Fibroblast of lung (primary cell): ENCODE data around the gene CARD6.

Experiments
- CTCF ChIP-seq, 2 donors: IDR thresholded peaks in 1 of 2; conservative IDR thresholded peaks in 1 of 2; 1 replicate in 1 of 2; 2 replicates in 1 of 2; pipeline ENCODE4 v1.5.1; 2011 to 2012; ENCODE audit warnings: low read length in 2 of 2, control low read depth in 1 of 2, inconsistent platforms in 1 of 2, low read depth in 1 of 2, mild to moderate bottlenecking in 1 of 2
- EZH2 ChIP-seq: IDR thresholded peaks from 2 replicates; pipeline ENCODE4 v1.5.1; 2012; ENCODE audit warnings: low read length, control low read depth, mild to moderate bottlenecking; ENCODE audit errors: missing control alignments

GRCh38 chr5:40906351-40906751 is 65.2 kb downstream of the CARD6 start:
- TF ChIP-seq CTCF (conservative IDR thresholded peaks at IDR 0.05 in 1 of 2, IDR thresholded peaks at IDR 0.05 in 1 of 2; ENCODE audit: low read depth in 1 of 2, low read length in 2 of 2) (no peak), EZH2 (no peak)
